Ramos (cell line): ENCODE measurements around the gene EP400.

Source experiments
- in situ Hi-C: fragments of 300-500 bp; cut with MboI; formaldehyde crosslinking; loops from one replicate; pipeline ENCODE4 v1.14.3; 2022; ENCODE audit warnings: low sequenced_read_pairs; ENCODE audit not compliant: unreplicated experiment

The EP400 gene

GRCh38 chr12:132061197-132061596 is 111.5 kb downstream of the EP400 start:
- in situ Hi-C loops = loop anchor here (25.0 kb wide), 1 partner anchor 1074 kb away; no protein-coding TSS in a partner anchor

- in situ Hi-C loops = loop anchor here (25.0 kb wide), 1 partner anchor 1075 kb away; no protein-coding TSS in a partner anchor
Observed at GRCh38 chr12:132061641-132062430, 112.1 kb downstream of the EP400 start.

GRCh38 chr12:132062481-132062880 is 112.7 kb downstream of the EP400 start:
- in situ Hi-C loops = loop anchor here (25.0 kb wide), 1 partner anchor 1075 kb away; no protein-coding TSS in a partner anchor

- in situ Hi-C loops = loop anchor here (25.0 kb wide), 1 partner anchor 1076 kb away; no protein-coding TSS in a partner anchor
Observed at GRCh38 chr12:132063491-132063890, 113.7 kb downstream of the EP400 start.

GRCh38 chr12:132064631-132065030 is 114.9 kb downstream of the EP400 start:
- in situ Hi-C loops = loop anchor here (25.0 kb wide), 1 partner anchor 1077 kb away; no protein-coding TSS in a partner anchor

- in situ Hi-C loops = loop anchor here (25.0 kb wide), 1 partner anchor 1078 kb away; no protein-coding TSS in a partner anchor
Observed at GRCh38 chr12:132065203-132065602, 115.5 kb downstream of the EP400 start.

- in situ Hi-C loops = loop anchor here (25.0 kb wide), 1 partner anchor 1078 kb away; no protein-coding TSS in a partner anchor
Observed at GRCh38 chr12:132065609-132066344, 116.0 kb downstream of the EP400 start.

- in situ Hi-C loops = loop anchor here (25.0 kb wide), 1 partner anchor 1079 kb away; no protein-coding TSS in a partner anchor
Observed at GRCh38 chr12:132066345-132066685, 116.6 kb downstream of the EP400 start.

- in situ Hi-C loops = loop anchor here (25.0 kb wide), 1 partner anchor 1079 kb away; no protein-coding TSS in a partner anchor
Observed at GRCh38 chr12:132066749-132067148, 117.0 kb downstream of the EP400 start.

GRCh38 chr12:132067182-132067581 is 117.4 kb downstream of the EP400 start:
- in situ Hi-C loops = loop anchor here (25.0 kb wide), 1 partner anchor 1080 kb away; no protein-coding TSS in a partner anchor

GRCh38 chr12:132068250-132068649 is 118.5 kb downstream of the EP400 start:
- in situ Hi-C loops = loop anchor here (25.0 kb wide), 1 partner anchor 1081 kb away; no protein-coding TSS in a partner anchor

- in situ Hi-C loops = loop anchor here (25.0 kb wide), 1 partner anchor 1082 kb away; no protein-coding TSS in a partner anchor
Observed at GRCh38 chr12:132069336-132069985, 119.7 kb downstream of the EP400 start.

GRCh38 chr12:132070298-132070697 is 120.6 kb downstream of the EP400 start:
- in situ Hi-C loops = loop anchor here (25.0 kb wide), 1 partner anchor 1083 kb away; no protein-coding TSS in a partner anchor

- in situ Hi-C loops = loop anchor here (25.0 kb wide), 1 partner anchor 1084 kb away; no protein-coding TSS in a partner anchor
Observed at GRCh38 chr12:132071040-132071810, 121.5 kb downstream of the EP400 start.

- in situ Hi-C loops = loop anchor here (25.0 kb wide), 1 partner anchor 1085 kb away; no protein-coding TSS in a partner anchor
Observed at GRCh38 chr12:132071830-132072384, 122.2 kb downstream of the EP400 start.

GRCh38 chr12:132074216-132074615 is 124.5 kb downstream of the EP400 start:
- in situ Hi-C loops = loop anchor here (25.0 kb wide), 1 partner anchor 1087 kb away; no protein-coding TSS in a partner anchor

GRCh38 chr12:132075026-132075713 is 125.4 kb downstream of the EP400 start:
- in situ Hi-C loops = no loop called here
